Testis (tissue), 5 donors: ENCODE data around the gene REV1. TPM values are rescaled to one million over a fixed set of nuclear protein-coding genes. Genes with fewer than 3 reads are reported as not detected.
A peak's percentile ranks its signal among the peaks of the same experiment; 100 is the strongest.

Source experiments
- DNase-seq: peaks from one replicate; pipeline ENCODE4 v3.0.0-alpha.2; 2019
- H3K27ac ChIP-seq, 2 donors: fragments of 200-600 bp; sonication (generic); one replicate each; pipeline ENCODE4 v1.5.1; 2019
- H3K27me3 ChIP-seq: fragments of 200-600 bp; sonication (generic); one replicate; pipeline ENCODE4 v1.5.1; 2019
- H3K36me3 ChIP-seq: fragments of 200-600 bp; sonication (generic); one replicate; pipeline ENCODE4 v1.5.1; 2017; ENCODE audit warnings: low read depth; ENCODE audit errors: missing control alignments
- H3K4me1 ChIP-seq: fragments of 200-600 bp; sonication (generic); one replicate; pipeline ENCODE4 v1.5.1; 2019
- H3K4me3 ChIP-seq, 2 donors: fragments of 200-600 bp; sonication (generic); one replicate each; pipeline ENCODE4 v1.5.1; 2017 to 2019
- H3K9me3 ChIP-seq: fragments of 200-600 bp; sonication (generic); one replicate; pipeline ENCODE4 v1.5.1; 2017
- CTCF ChIP-seq, 3 experiments: fragments of 450-650 bp in 2 of 3; fragments of 200-600 bp in 1 of 3; sonication (generic) in 1 of 3; IDR thresholded peaks; one replicate each; pipeline ENCODE4 v1.5.1; 2016 to 2019; ENCODE audit warnings: antibody characterized with exemption in 3 of 3, mild to moderate bottlenecking in 2 of 3, moderate library complexity in 1 of 3
- POLR2A ChIP-seq: fragments of 450-650 bp; IDR thresholded peaks from one replicate; pipeline ENCODE4 v1.6.1; 2017; ENCODE audit warnings: antibody characterized with exemption, mild to moderate bottlenecking, moderate library complexity
- WGBS, 2 donors: methylation state at CpG; one replicate each; pipeline ENCODE4 v1.1.5; 2018; 5-methylcytosine and 5-hydroxymethylcytosine counted together
- intact Hi-C: fragments of 100-400 bp; cut with DNase I; formaldehyde crosslinking; loops from one replicate; pipeline ENCODE4 v1.15.1; 2023; ENCODE audit warnings: low total_unique reads
- long read RNA-seq, 2 donors: transcript quantifications; one replicate each; lab custom pipeline, GENCODE V29; 2026
- polyA plus RNA-seq: library from polyadenylated mRNA; stranded (reverse); fragments of 350-450 nt; fragmentation: Illumina TruSeq; extraction: RNeasy Lipid Tissue Mini Kit (QIAGEN cat#74804); gene quantifications from one replicate; pipeline ENCODE4 v1.2.3, GENCODE V29; 2014; ENCODE audit warnings: low read depth, low replicate concordance; ENCODE audit not compliant: insufficient read depth
- total RNA-seq, 2 donors: library from RNA; depleted of rRNA; stranded (reverse); fragments of >200 nt; gene quantifications; one replicate each; pipeline ENCODE4 v1.2.3, GENCODE V29; 2016

The REV1 gene
- total RNA-seq = 10 to 100 TPM; 73.5 to 79.5 TPM
- 34.9 TPM for polyA plus RNA-seq
- long read RNA-seq, donor 1, partial matches to known transcripts = 0 of 3 reads
- long read RNA-seq, donor 1, other reads (novel, unspliced or antisense) = 0 of 3 reads
- long read RNA-seq, donor 2, partial matches to known transcripts = 6 of 11 reads
- long read RNA-seq, donor 2, other reads (novel, unspliced or antisense) = 0 of 11 reads

GRCh38 chr2:99489761-99490622, at the start of gene REV1:
Gene REV1 (minus strand): TSS chr2:99490017. CDS start chr2:99464975, 25,042 bp downstream.
- Histone ChIP-seq H3K27me3 (no peaks in the 10 kb centered on the region), H3K9me3 (no peaks in the 10 kb centered on the region), H3K36me3 (no peaks in the 10 kb centered on the region), H3K4me1 (peaks cover 21% of the 10 kb centered on the region), H3K4me3 (peak within 1 kb of the TSS; percentile 77 to 96), H3K27ac (peak within 1 kb of the TSS; percentile 90 to 99)
- TF ChIP-seq CTCF (IDR thresholded peaks at IDR 0.05) (peak; percentile 62 to 92 (median 85)), POLR2A (peak; percentile 42)
- 0 to 1% methylated on average over 17 to 66 of the region's 113 CpGs for WGBS, 2 donors
- intact Hi-C loops = loop anchor here (5.0 kb wide), 1 partner anchor 153 kb away; the partner anchor contains the start of genes EIF5B and TXNDC9
- DNase-seq = peak; percentile 93

GRCh38 chr2:99537910-99538485, 48.2 kb upstream of the REV1 start:
- H3K27ac ChIP-seq = no peak overlapping the region
- no peak for DNase-seq
- WGBS, 2 donors = 91 to 92% methylated on average over 4 of the region's 4 CpGs
- TF ChIP-seq CTCF (IDR thresholded peaks at IDR 0.05) (no peak), POLR2A (no peak)
- H3K36me3 ChIP-seq = no peaks in the 10 kb centered on the region
- intact Hi-C loops = no loop called here
- no peak overlapping the region for H3K4me3 ChIP-seq
- H3K4me1 ChIP-seq = no peaks in the 10 kb centered on the region
- no peaks in the 10 kb centered on the region for H3K9me3 ChIP-seq
- H3K27me3 ChIP-seq = no peaks in the 10 kb centered on the region

- TF ChIP-seq POLR2A (no peak), CTCF (IDR thresholded peaks at IDR 0.05) (no peak)
- no peak overlapping the region for H3K27ac ChIP-seq
- no peak for DNase-seq
- WGBS, 2 donors = 86 to 92% methylated on average over 2 of the region's 2 CpGs
- intact Hi-C loops = no loop called here
- H3K36me3 ChIP-seq = no peaks in the 10 kb centered on the region
- no peaks in the 10 kb centered on the region for H3K27me3 ChIP-seq
- no peaks in the 10 kb centered on the region for H3K4me1 ChIP-seq
- H3K4me3 ChIP-seq = no peak overlapping the region
- H3K9me3 ChIP-seq = no peaks in the 10 kb centered on the region
Observed at GRCh38 chr2:99524056-99524455, 34.2 kb upstream of the REV1 start.

- H3K27me3 ChIP-seq = no peaks in the 10 kb centered on the region
- H3K4me1 ChIP-seq = no peaks in the 10 kb centered on the region
- no peak overlapping the region for H3K27ac ChIP-seq
- H3K4me3 ChIP-seq = no peak overlapping the region
- H3K9me3 ChIP-seq = no peaks in the 10 kb centered on the region
- TF ChIP-seq POLR2A (no peak), CTCF (IDR thresholded peaks at IDR 0.05) (no peak)
- DNase-seq = no peak
- H3K36me3 ChIP-seq = no peaks in the 10 kb centered on the region
- intact Hi-C loops = no loop called here
- WGBS, 2 donors = 95 to 98% methylated on average over 2 of the region's 2 CpGs
Observed at GRCh38 chr2:99522157-99522556, 32.3 kb upstream of the REV1 start.
